ENCODE results near the gene CC2D2B. TPM values are rescaled to one million over a fixed set of nuclear protein-coding genes. Genes with fewer than 3 reads are reported as not detected.

Gene CC2D2B
- total RNA-seq, 3 donors from 2014 or later = 0.96 to 2.9 (median 2.0) TPM

DNA sequence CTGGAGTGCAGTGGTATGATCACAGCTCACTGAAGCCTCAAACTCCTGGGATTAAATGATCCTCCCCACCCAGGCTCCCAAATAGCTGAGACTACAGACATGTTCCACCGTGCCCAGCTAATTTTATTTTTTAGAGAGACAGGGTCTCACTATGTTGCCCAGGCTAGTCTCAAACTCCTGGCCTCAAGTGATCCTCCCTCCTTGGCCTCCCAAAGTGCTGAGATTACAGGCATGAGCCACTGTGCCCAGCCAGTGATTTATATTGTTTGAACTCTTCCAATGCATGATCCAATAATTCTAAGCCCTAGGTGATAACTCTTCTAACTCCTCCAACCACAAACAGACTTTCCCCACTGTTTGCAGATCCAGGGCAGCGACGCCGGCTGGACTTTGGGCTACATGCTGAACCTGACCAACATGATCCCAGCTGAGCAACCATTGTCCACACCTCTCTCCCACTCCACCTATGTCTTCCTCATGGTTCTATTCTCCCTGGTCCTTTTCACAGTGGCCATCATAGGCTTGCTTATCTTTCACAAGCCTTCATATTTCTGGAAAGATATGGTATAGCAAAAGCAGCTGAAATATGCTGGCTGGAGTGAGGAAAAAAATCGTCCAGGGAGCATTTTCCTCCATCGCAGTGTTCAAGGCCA is 41.8 kb upstream of the CC2D2B start:
- DNase-seq (ENCODE audit: low spot score in 2 of 2) = no peak
- Histone ChIP-seq H3K4me1 (no peaks in the 10 kb centered on the region), H3K27ac (peak overlapping the region in 1 of 2 donors; percentile 43), H3K4me3 (no peak overlapping the region), H3K27me3 (no peaks in the 10 kb centered on the region), H3K9me3 (no peaks in the 10 kb centered on the region), H3K36me3 (no peaks in the 10 kb centered on the region)
- TF ChIP-seq, protein P1, sequence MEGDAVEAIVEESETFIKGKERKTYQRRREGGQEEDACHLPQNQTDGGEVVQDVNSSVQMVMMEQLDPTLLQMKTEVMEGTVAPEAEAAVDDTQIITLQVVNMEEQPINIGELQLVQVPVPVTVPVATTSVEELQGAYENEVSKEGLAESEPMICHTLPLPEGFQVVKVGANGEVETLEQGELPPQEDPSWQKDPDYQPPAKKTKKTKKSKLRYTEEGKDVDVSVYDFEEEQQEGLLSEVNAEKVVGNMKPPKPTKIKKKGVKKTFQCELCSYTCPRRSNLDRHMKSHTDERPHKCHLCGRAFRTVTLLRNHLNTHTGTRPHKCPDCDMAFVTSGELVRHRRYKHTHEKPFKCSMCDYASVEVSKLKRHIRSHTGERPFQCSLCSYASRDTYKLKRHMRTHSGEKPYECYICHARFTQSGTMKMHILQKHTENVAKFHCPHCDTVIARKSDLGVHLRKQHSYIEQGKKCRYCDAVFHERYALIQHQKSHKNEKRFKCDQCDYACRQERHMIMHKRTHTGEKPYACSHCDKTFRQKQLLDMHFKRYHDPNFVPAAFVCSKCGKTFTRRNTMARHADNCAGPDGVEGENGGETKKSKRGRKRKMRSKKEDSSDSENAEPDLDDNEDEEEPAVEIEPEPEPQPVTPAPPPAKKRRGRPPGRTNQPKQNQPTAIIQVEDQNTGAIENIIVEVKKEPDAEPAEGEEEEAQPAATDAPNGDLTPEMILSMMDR (IDR thresholded peaks at IDR 0.05) = no peak
- TF ChIP-seq POLR2A (IDR thresholded peaks at IDR 0.05) (no peak), POLR2AphosphoS5 (IDR thresholded peaks at IDR 0.05) (no peak)
- intact Hi-C loops (cut with DNase I; ENCODE audit: low total_unique reads) = no loop called here

DNA sequence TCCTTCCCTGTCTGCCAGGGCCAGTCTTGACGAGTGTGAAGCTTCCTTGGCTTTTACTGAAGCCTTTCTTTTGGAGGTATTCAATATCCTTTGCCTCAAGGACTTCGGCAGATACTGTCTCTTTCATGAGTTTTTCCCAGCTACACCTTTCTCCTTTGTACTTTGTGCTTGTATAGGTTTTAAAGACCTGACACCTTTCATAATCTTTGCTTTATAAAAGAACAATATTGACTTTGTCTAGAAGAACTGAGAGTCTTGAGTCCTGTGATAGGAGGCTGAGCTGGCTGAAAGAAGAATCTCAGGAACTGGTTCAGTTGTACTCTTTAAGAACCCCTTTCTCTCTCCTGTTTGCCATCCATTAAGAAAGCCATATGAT is 41.3 kb upstream of the CC2D2B start:
- Histone ChIP-seq H3K4me1 (no peaks in the 10 kb centered on the region), H3K4me3 (no peak overlapping the region), H3K27ac (no peak overlapping the region), H3K27me3 (no peaks in the 10 kb centered on the region), H3K36me3 (no peaks in the 10 kb centered on the region), H3K9me3 (no peaks in the 10 kb centered on the region)
- intact Hi-C loops (cut with DNase I; ENCODE audit: low total_unique reads) = no loop called here
- DNase-seq (ENCODE audit: low spot score in 2 of 2) = no peak
- TF ChIP-seq POLR2AphosphoS5 (IDR thresholded peaks at IDR 0.05) (no peak), POLR2A (IDR thresholded peaks at IDR 0.05) (no peak)
- TF ChIP-seq, protein P1 (IDR thresholded peaks at IDR 0.05) = no peak

DNA sequence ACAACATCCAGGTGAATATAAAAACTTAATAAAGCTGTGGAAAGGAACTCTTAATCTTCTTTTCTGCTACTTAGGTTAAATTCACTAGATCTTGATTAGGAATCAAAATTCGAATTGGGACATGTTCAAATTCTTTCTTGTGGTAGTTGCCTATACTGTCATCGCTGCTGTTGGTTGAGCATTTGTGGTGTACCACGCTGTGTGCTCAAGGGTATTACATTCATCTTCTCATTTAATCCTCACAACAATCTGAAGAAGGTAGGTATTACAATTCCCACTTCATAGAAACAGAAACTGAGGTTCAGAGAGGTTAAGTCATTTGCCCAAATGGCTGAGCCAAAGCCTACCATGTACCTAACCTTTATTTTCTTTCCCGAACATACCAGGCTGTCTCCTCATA is 39.9 kb upstream of the CC2D2B start:
- Histone ChIP-seq H3K9me3 (no peaks in the 10 kb centered on the region), H3K27ac (no peak overlapping the region), H3K27me3 (no peaks in the 10 kb centered on the region), H3K4me1 (no peaks in the 10 kb centered on the region), H3K36me3 (no peaks in the 10 kb centered on the region), H3K4me3 (no peak overlapping the region)
- intact Hi-C loops (cut with DNase I; ENCODE audit: low total_unique reads) = no loop called here
- TF ChIP-seq POLR2AphosphoS5 (IDR thresholded peaks at IDR 0.05) (no peak), POLR2A (IDR thresholded peaks at IDR 0.05) (no peak)
- TF ChIP-seq, protein P1 (IDR thresholded peaks at IDR 0.05) = no peak
- DNase-seq (ENCODE audit: low spot score in 2 of 2) = no peak

DNA sequence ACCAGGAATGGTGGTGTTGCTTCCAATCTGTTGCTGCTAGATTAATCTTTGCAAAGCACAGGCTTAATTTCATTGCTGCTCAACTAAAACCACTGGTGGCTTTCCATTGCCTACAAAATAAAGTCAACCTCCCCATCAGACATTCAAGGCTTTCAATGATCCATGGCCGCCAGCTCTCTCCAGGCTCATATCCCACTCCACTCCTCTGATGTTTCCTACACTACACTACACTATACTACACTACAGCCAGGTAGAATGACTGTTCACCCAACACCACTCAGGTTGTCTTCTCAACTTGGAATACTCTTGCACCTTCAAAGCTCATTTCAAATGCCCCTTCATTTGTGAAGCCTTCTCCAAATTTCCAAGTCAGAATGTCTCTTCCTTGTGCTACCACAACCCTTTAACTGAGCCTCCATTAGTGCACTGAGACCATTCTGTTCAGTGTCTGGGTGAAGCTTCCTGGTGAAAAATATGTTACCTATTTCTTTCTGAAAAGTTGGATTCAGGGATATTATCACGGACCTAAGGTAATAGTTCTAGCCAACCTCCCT is 35.5 kb upstream of the CC2D2B start:
- H3K36me3 ChIP-seq = no peaks in the 10 kb centered on the region
- TF ChIP-seq POLR2AphosphoS5 (IDR thresholded peaks at IDR 0.05) = no peak
- DNase-seq (ENCODE audit: low spot score in 2 of 2) = no peak
- no peaks in the 10 kb centered on the region for H3K27me3 ChIP-seq
- no peak overlapping the region for H3K27ac ChIP-seq
- H3K4me1 ChIP-seq = no peaks in the 10 kb centered on the region
- H3K4me3 ChIP-seq = no peak overlapping the region
- no peaks in the 10 kb centered on the region for H3K9me3 ChIP-seq
- intact Hi-C loops (cut with DNase I; ENCODE audit: low total_unique reads) = no loop called here

DNA sequence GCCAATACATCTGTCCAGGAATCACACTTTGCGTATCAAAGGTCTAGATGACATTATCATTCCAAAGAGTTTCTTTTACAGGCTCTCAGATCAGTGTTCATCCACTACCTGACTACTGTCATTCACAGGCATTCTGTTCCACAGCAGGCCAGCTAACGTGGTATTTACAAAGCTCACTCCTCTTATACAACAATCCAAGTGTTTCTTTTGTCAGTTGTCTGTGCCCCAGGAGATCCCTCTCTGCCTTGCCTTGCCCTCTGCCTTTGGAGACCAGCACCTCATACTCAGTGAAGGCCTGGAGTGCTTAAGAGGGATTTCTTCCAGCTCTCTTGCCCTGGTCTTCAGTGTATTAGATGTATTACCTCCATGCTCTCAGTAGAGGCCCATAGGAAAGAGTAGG is 34.6 kb upstream of the CC2D2B start:
- no peaks in the 10 kb centered on the region for H3K36me3 ChIP-seq
- H3K27me3 ChIP-seq = no peaks in the 10 kb centered on the region
- H3K27ac ChIP-seq = no peak overlapping the region
- H3K4me3 ChIP-seq = no peak overlapping the region
- H3K4me1 ChIP-seq = no peaks in the 10 kb centered on the region
- no peak for TF ChIP-seq POLR2AphosphoS5 (IDR thresholded peaks at IDR 0.05)
- no peak for TF ChIP-seq POLR2A (IDR thresholded peaks at IDR 0.05)
- TF ChIP-seq, protein P1 (IDR thresholded peaks at IDR 0.05) = no peak
- no peaks in the 10 kb centered on the region for H3K9me3 ChIP-seq
- no peak for DNase-seq (ENCODE audit: low spot score in 2 of 2)
- intact Hi-C loops (cut with DNase I; ENCODE audit: low total_unique reads) = no loop called here

Measured in breast epithelium (tissue), 4 donors.